Esophagus muscularis mucosa (tissue), 4 donors: ENCODE results near the gene PGAP1.

Source experiments
- CTCF ChIP-seq, 3 experiments: fragments of 200-600 bp in 2 of 3; fragments of 450-650 bp in 1 of 3; sonication (generic) in 2 of 3; IDR thresholded peaks; one replicate each; pipeline ENCODE4 v1.5.1; 2017 to 2019; ENCODE audit warnings: antibody characterized with exemption in 3 of 3, mild to moderate bottlenecking in 2 of 3, moderate library complexity in 1 of 3
- EP300 ChIP-seq: sonication (generic); formaldehyde crosslinking; IDR thresholded peaks from one replicate; pipeline ENCODE4 v1.6.1; 2017; ENCODE audit warnings: antibody characterized with exemption
- POLR2A ChIP-seq: fragments of 450-650 bp; IDR thresholded peaks from one replicate; pipeline ENCODE4 v1.6.1; 2017; ENCODE audit warnings: antibody characterized with exemption, moderate library complexity, mild to moderate bottlenecking, low read depth
- POLR2AphosphoS5 ChIP-seq, 2 donors: sonication (generic); formaldehyde crosslinking; IDR thresholded peaks; one replicate each; pipeline ENCODE4 v1.6.1; 2017; ENCODE audit warnings: antibody characterized with exemption in 2 of 2

- TF ChIP-seq CTCF (IDR thresholded peaks at IDR 0.05) (no peak), EP300 (no peak), POLR2A (no peak), POLR2AphosphoS5 (IDR thresholded peaks at IDR 0.05) (no peak)
These were observed 133.6 kb downstream of the PGAP1 start for GRCh38 chr2:196792865-196793264.
